Measurements from ENCODE around the gene LINC01488. TPM values are rescaled to one million over a fixed set of nuclear protein-coding genes. Genes with fewer than 3 reads are reported as not detected.

Gene LINC01488
- total RNA-seq, 2 donors from 2014 or later = not detected

DNA sequence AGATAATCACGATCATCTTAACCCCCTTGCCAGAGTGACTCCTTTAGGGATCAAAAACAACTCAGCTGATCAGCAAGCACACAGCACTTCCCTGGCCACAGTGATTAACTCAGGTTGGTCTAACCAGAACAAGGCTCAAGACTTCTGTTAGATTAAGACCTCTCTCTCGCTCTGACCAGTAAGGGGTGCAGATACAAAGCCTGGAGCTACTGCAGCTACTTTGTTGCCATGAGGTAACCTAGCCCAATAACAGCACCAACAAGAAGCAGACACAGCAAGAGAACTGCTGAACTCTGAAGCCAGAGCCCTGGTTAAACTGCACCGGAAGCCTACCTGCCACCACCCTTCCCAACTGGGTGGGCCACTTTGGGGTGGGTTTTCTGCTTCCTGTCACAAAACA is 42.0 kb downstream of the LINC01488 start:
- peaks cover 2% of the 10 kb centered on the region for H3K27me3 ChIP-seq (replicated peaks; ENCODE audit: insufficient read depth)
- H3K27ac ChIP-seq = no peak overlapping the region
- intact Hi-C loops (cut with DNase I) = no loop called here
- WGBS = 91% methylated on average over 3 of the region's 3 CpGs
- H3K36me3 ChIP-seq = no peaks in the 10 kb centered on the region
- DNase-seq (ENCODE audit: low spot score) = no peak
- no peaks in the 10 kb centered on the region for H3K9me3 ChIP-seq
- no peak for TF ChIP-seq POLR2AphosphoS5 (IDR thresholded peaks at IDR 0.05)
- TF ChIP-seq POLR2A (IDR thresholded peaks at IDR 0.05) = no peak
- TF ChIP-seq, protein P1, sequence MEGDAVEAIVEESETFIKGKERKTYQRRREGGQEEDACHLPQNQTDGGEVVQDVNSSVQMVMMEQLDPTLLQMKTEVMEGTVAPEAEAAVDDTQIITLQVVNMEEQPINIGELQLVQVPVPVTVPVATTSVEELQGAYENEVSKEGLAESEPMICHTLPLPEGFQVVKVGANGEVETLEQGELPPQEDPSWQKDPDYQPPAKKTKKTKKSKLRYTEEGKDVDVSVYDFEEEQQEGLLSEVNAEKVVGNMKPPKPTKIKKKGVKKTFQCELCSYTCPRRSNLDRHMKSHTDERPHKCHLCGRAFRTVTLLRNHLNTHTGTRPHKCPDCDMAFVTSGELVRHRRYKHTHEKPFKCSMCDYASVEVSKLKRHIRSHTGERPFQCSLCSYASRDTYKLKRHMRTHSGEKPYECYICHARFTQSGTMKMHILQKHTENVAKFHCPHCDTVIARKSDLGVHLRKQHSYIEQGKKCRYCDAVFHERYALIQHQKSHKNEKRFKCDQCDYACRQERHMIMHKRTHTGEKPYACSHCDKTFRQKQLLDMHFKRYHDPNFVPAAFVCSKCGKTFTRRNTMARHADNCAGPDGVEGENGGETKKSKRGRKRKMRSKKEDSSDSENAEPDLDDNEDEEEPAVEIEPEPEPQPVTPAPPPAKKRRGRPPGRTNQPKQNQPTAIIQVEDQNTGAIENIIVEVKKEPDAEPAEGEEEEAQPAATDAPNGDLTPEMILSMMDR (IDR thresholded peaks at IDR 0.05) = no peak
- H3K4me3 ChIP-seq = no peak overlapping the region
- no peaks in the 10 kb centered on the region for H3K4me1 ChIP-seq (replicated peaks)

DNA sequence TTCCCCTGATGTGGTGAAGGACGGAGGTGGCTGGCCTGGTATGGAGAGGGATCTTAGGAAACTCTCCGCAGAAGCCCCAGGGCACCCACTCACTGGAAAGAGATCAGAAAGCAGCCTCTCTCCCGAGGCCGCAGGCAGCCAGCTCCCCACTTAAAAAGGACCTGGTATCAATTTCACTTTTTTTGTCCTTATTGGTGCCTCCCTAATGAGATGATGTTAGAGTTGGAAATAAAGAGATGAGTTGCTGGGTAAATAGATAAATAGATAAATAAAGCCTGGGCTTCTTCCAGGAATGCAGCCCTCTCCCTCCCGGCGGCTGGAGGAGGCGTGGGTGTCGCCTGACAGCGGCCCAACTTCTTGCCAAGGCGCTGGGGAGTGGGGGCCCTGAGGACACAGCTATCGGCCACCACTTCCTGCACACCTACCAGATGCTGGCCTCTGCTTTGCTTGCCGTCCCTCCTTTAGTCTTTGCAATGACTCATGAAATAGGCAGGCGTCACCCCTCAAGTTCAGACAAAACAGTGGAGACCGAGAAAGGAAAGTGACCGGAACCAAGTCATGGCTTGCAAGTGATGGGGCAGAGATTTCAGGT is 42.9 kb downstream of the LINC01488 start:
- intact Hi-C loops (cut with DNase I) = no loop called here

DNA sequence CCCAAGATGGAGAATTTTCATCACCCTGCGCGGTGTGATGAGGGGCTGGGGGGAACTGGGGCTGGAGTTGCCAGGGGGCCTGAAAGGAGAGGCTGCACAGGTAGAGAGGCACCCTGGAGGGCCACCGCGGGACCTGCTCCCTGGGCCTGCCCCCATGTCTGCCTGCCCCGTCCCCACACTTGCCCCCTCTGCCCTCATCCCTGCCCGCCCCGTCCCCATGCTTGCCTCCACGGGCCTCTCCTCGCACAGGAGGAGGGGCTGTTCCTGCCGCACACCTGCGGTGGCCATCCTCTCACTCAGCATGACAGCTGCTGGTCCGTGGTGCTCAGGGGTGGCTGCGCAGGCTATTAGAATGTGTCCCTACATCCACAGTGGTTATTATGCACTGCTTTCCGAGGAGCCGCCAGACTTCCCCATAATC is 43.5 kb downstream of the LINC01488 start:
- Histone ChIP-seq H3K36me3 (no peaks in the 10 kb centered on the region), H3K9me3 (no peaks in the 10 kb centered on the region), H3K27me3 (replicated peaks; ENCODE audit: insufficient read depth) (peaks cover 2% of the 10 kb centered on the region), H3K4me3 (no peak overlapping the region), H3K27ac (no peak overlapping the region), H3K4me1 (replicated peaks) (no peaks in the 10 kb centered on the region)
- TF ChIP-seq POLR2A (IDR thresholded peaks at IDR 0.05) = no peak
- TF ChIP-seq, protein P1 (IDR thresholded peaks at IDR 0.05) = no peak
- no peak for TF ChIP-seq POLR2AphosphoS5 (IDR thresholded peaks at IDR 0.05)
- intact Hi-C loops (cut with DNase I) = no loop called here
- 76% methylated on average over 15 of the region's 15 CpGs for whole genome bisulfite sequencing
- no peak for DNase-seq (ENCODE audit: low spot score)

More for the DNA sequence above, 42.9 kb downstream of the LINC01488 start:
- TF ChIP-seq, protein P1 (IDR thresholded peaks at IDR 0.05) = no peak
- TF ChIP-seq POLR2AphosphoS5 (IDR thresholded peaks at IDR 0.05) (no peak), POLR2A (IDR thresholded peaks at IDR 0.05) (no peak)
- Histone ChIP-seq H3K36me3 (no peaks in the 10 kb centered on the region), H3K27ac (no peak overlapping the region), H3K27me3 (replicated peaks; ENCODE audit: insufficient read depth) (peaks cover 2% of the 10 kb centered on the region), H3K4me3 (no peak overlapping the region), H3K9me3 (no peaks in the 10 kb centered on the region), H3K4me1 (replicated peaks) (no peaks in the 10 kb centered on the region)
- DNase-seq (ENCODE audit: low spot score) = no peak
- 21% methylated on average over 15 of the region's 15 CpGs for WGBS

DNA sequence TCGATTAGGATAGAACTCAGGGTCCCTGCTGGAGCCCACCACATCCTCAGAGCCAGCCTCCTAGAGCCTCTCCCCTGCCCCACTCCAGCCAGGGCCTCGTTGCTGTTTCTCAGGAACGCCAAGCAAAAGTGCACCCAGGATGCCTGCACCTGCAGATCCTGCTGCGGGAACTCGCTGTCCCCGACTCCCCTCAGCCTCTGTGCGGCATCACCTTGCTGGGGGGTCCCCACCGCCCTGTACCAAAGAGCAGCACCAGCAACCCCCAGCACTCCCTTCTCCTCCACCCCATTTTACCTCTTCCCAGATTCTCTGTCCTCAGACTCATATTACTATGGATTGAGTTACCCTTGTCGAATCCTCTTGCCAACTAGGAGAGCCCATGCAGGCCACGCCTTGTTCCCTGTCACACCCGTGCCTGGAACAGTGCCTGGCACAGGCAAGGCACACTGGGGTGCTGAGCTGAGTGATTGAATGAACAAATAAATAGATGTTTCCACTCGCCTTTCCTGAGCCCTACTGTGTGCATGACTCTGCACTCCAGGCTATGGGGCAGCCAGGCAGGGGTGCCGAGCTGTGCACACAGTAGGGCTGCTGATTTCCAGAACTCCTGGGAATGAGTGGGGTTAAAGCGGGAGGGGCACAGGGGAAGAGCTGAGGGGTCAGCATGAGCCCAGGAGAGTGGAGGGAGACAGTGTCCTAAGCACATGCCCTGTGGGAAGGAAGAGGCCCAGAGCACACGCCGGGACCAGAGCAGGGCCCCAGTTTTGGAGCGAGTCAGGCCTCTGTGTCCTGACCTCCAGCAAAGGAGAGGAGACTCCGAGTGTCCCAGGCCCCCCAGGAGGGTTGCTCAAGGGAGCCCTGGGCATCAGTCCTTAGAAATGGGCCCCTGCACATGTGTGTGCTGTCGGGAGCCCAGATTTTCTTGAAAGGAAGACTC is 44.3 kb downstream of the LINC01488 start:
- H3K4me1 ChIP-seq (replicated peaks) = no peaks in the 10 kb centered on the region
- 82% methylated on average over 19 of the region's 19 CpGs for WGBS
- no peak overlapping the region for H3K27ac ChIP-seq
- no peak for DNase-seq (ENCODE audit: low spot score)
- H3K4me3 ChIP-seq = no peak overlapping the region
- H3K27me3 ChIP-seq (replicated peaks; ENCODE audit: insufficient read depth) = peaks cover 5% of the 10 kb centered on the region
- no peaks in the 10 kb centered on the region for H3K36me3 ChIP-seq
- TF ChIP-seq, protein P1 (IDR thresholded peaks at IDR 0.05) = no peak
- TF ChIP-seq POLR2A (IDR thresholded peaks at IDR 0.05) = no peak
- intact Hi-C loops (cut with DNase I) = no loop called here
- no peaks in the 10 kb centered on the region for H3K9me3 ChIP-seq

All from prostate gland (tissue), 2 donors.